Endothelial cell of umbilical vein (primary cell): Measurements from ENCODE around the gene PDE6B. TPM values are rescaled to one million over a fixed set of nuclear protein-coding genes. Genes with fewer than 3 reads are reported as not detected.

Source experiments
- BruUV-seq: library from RNA; stranded (reverse); fragments of 400-500 nt; replicated peaks from 2 replicates; lab custom pipeline; 2021; lab: Mats Ljungman, UMichigan
- CTCF ChIA-PET: fragments of 300-600, 350-600 bp; sonication (Branson Sonifier 250); formaldehyde crosslinking; loops from one replicate; lab custom pipeline; 2021; ENCODE audit warnings: antibody characterized with exemption, inconsistent platforms; lab: Charles Lee
- POLR2A ChIA-PET: fragments of 300-600, 350-600 bp; sonication (Branson Sonifier 250); formaldehyde crosslinking; loops from one replicate; lab custom pipeline; 2021; ENCODE audit warnings: antibody characterized with exemption, inconsistent platforms; lab: Charles Lee
- DNase-seq: peaks from one replicate; pipeline ENCODE4 v3.0.0-alpha.2; 2011; ENCODE audit warnings: low read depth, low spot score
- FAIRE-seq: peaks from 2 replicates; lab custom pipeline; 2011; peaks lifted over from hg19 to GRCh38; lab: Jason Lieb, UNC
- H2AFZ ChIP-seq: 2 replicates; pipeline ENCODE4 v1.6.0; 2012; ENCODE audit warnings: low read depth, low read length, control low read depth, inconsistent platforms
- H3K27ac ChIP-seq: 2 replicates; pipeline ENCODE4 v1.5.1; 2011; ENCODE audit warnings: low read depth, mild to moderate bottlenecking, control low read depth, low read length, moderate library complexity; ENCODE audit not compliant: insufficient read depth
- H3K27me3 ChIP-seq, 2 experiments: 2 replicates each; pipeline versions ENCODE4 v1.6.0 to v1.6.1; 2011; ENCODE audit warnings: low read length in 2 of 2, mixed read lengths in 1 of 2; ENCODE audit not compliant: control insufficient read depth in 2 of 2, insufficient read depth in 2 of 2
- H3K36me3 ChIP-seq, 2 experiments: 2 replicates in 1 of 2; 3 replicates in 1 of 2; pipeline ENCODE4 v1.5.1; 2011; ENCODE audit warnings: low read length in 2 of 2, mild to moderate bottlenecking in 1 of 2, moderate library complexity in 1 of 2; ENCODE audit not compliant: control insufficient read depth in 2 of 2, insufficient read depth in 2 of 2; ENCODE audit errors: extremely low read depth in 1 of 2
- H3K4me1 ChIP-seq: 3 replicates; pipeline ENCODE4 v1.5.1; 2011; ENCODE audit warnings: mild to moderate bottlenecking, low read length; ENCODE audit not compliant: control insufficient read depth, insufficient read depth; ENCODE audit errors: extremely low read depth
- H3K4me2 ChIP-seq: 2 replicates; pipeline ENCODE4 v1.6.1; 2011; ENCODE audit warnings: low read length, control low read depth, mixed read lengths; ENCODE audit not compliant: insufficient read depth
- H3K4me3 ChIP-seq, 3 experiments: fragments of 200-600 bp in 1 of 3; sonication (generic), shearing (Covaris generic) in 1 of 3; replicated peaks in 1 of 3; 2 replicates each; pipeline ENCODE4 v1.5.1; 2011 to 2016; ENCODE audit warnings: control low read depth in 3 of 3, low read length in 3 of 3, mild to moderate bottlenecking in 2 of 3, inconsistent platforms in 1 of 3, low read depth in 1 of 3, moderate library complexity in 1 of 3; ENCODE audit not compliant: insufficient read depth in 1 of 3
- H3K79me2 ChIP-seq: 2 replicates; pipeline ENCODE4 v1.6.0; 2012; ENCODE audit warnings: low read length, inconsistent platforms; ENCODE audit not compliant: control insufficient read depth, insufficient read depth
- H3K9ac ChIP-seq: replicated peaks from 2 replicates; pipeline ENCODE3; 2011; ENCODE audit warnings: low read length, control low read depth; ENCODE audit not compliant: insufficient read depth; ENCODE audit errors: extremely low read depth
- H3K9me1 ChIP-seq: replicated peaks from 3 replicates; pipeline ENCODE4 v1.6.0; 2011; ENCODE audit warnings: mild to moderate bottlenecking, low read length; ENCODE audit not compliant: control insufficient read depth, insufficient read depth; ENCODE audit errors: extremely low read depth
- H3K9me3 ChIP-seq: replicated peaks from 2 replicates; pipeline ENCODE4 v1.5.1; 2012; ENCODE audit warnings: low read length, inconsistent platforms; ENCODE audit not compliant: control insufficient read depth, insufficient read depth
- H4K20me1 ChIP-seq: replicated peaks from 2 replicates; pipeline ENCODE3; 2011; ENCODE audit warnings: mild to moderate bottlenecking, low read length; ENCODE audit not compliant: control insufficient read depth, insufficient read depth; ENCODE audit errors: extremely low read depth
- CTCF ChIP-seq, 2 donors: IDR thresholded peaks; 1 replicate in 1 of 2; 2 replicates in 1 of 2; pipeline ENCODE4 v1.5.1; 2011; ENCODE audit warnings: low read length in 2 of 2, mild to moderate bottlenecking in 2 of 2, moderate library complexity in 2 of 2, control low read depth in 1 of 2, inconsistent platforms in 1 of 2, low read depth in 1 of 2; ENCODE audit not compliant: insufficient read depth in 1 of 2; ENCODE audit errors: extremely low read depth in 1 of 2
- EZH2 ChIP-seq: IDR thresholded peaks from 2 replicates; pipeline ENCODE4 v1.6.1; 2012; ENCODE audit warnings: borderline replicate concordance, low read depth, mild to moderate bottlenecking, moderate library complexity, low read length, inconsistent platforms; ENCODE audit not compliant: severe bottlenecking
- FOS ChIP-seq: IDR thresholded peaks from 2 replicates; pipeline ENCODE4 v1.6.1; 2011; ENCODE audit warnings: mild to moderate bottlenecking, low read length, moderate library complexity, borderline replicate concordance; ENCODE audit not compliant: insufficient read depth
- GATA2 ChIP-seq: IDR thresholded peaks from 2 replicates; pipeline ENCODE4 v1.7.0; 2011; ENCODE audit warnings: low read depth, mild to moderate bottlenecking, moderate library complexity, mixed read lengths, low read length; ENCODE audit not compliant: insufficient read length, insufficient read depth
- JUN ChIP-seq: IDR thresholded peaks from 2 replicates; pipeline ENCODE4 v1.6.1; 2011; ENCODE audit warnings: borderline replicate concordance, low read depth; ENCODE audit not compliant: insufficient read length, insufficient read depth
- MYC ChIP-seq: IDR thresholded peaks from one replicate; pipeline ENCODE4 v1.6.1; 2011; ENCODE audit warnings: mild to moderate bottlenecking, low read depth, low read length
- POLR2A ChIP-seq: IDR thresholded peaks from 2 replicates; pipeline ENCODE4 v1.6.1; 2012; ENCODE audit warnings: low read depth, mild to moderate bottlenecking, control low read depth, low read length
- POLR2AphosphoS5 ChIP-seq: IDR thresholded peaks from 2 replicates; pipeline ENCODE4 v1.6.1; 2012; ENCODE audit warnings: low read depth, mild to moderate bottlenecking, control low read depth, low read length, moderate library complexity; ENCODE audit not compliant: insufficient read depth
- dilution Hi-C: fragments of 300-500 bp; cut with MboI; formaldehyde crosslinking; loops from one replicate; pipeline ENCODE4 v1.15.0; 2019; ENCODE audit warnings: low sequenced_read_pairs; ENCODE audit not compliant: extremely low pct_ligation_motif_present
- intact Hi-C: fragments of 100-400 bp; cut with micrococcal nuclease; formaldehyde crosslinking; loops from one replicate; pipeline ENCODE4 v1.10.0; 2022
- polyA plus RNA-seq, 4 experiments: library from polyadenylated mRNA; depleted of rRNA in 3 of 4; stranded (reverse) in 3 of 4; unstranded in 1 of 4; fragments of >200 nt; gene quantifications; 2 replicates each; pipeline versions ENCODE4 v1.2.1 to v1.2.3, GENCODE V29; 2011 to 2012; ENCODE audit warnings: missing spikeins in 1 of 4
- total RNA-seq: library from RNA; stranded (reverse); gene quantifications from 2 replicates; pipeline ENCODE4 v1.2.3, GENCODE V29; 2021
- TF ChIP-seq, protein P1 (sequence below): IDR thresholded peaks from 2 replicates; pipeline ENCODE4 v1.6.1; 2011; ENCODE audit not compliant: insufficient read depth, insufficient read length

PDE6B gene
- total and polyA plus RNA-seq, 2 donors (not counting 3 experiments of a cell fraction or from before 2014, with no cell fraction given): 0.77 to 1.8 TPM

DNA sequence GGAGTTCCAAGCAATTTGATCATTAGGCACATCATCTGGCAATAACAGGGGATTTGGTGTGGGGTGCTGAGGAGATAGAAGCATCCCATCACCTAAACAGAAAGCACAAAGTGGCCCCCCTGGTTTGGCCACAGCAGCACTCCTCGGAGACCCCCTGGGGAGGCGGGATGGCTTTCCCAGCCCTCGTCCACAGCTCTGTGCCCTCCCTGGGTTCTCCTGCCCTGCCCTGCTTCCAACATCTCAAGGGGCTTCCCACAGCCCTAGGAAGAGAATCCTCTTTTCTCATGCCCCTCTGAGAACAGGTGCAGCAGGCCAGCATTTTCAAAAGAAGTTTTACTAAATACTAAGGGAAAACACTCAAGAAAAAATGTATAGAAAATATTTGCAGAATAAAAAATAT is 35.9 kb downstream of the PDE6B start:
- Histone ChIP-seq H3K36me3 (no peaks in the 10 kb centered on the region), H3K9ac (no peak overlapping the region), H3K4me1 (no peaks in the 10 kb centered on the region), H4K20me1 (no peaks in the 10 kb centered on the region), H3K27me3 (peaks cover 0 to 5% of the 10 kb centered on the region in 2 experiments), H3K27ac (no peak overlapping the region), H3K79me2 (no peaks in the 10 kb centered on the region), H2AFZ (no peak overlapping the region), H3K9me1 (no peaks in the 10 kb centered on the region), H3K4me3 (no peak overlapping the region), H3K9me3 (no peaks in the 10 kb centered on the region), H3K4me2 (no peak overlapping the region)
- DNase-seq (no peak), FAIRE-seq (no peak)
- CTCF ChIA-PET: no interaction called here
- POLR2A ChIA-PET: no interaction called here
- BruUV-seq: no TSS peak
- dilution Hi-C loops: no loop called here
- TF ChIP-seq FOS (no peak), JUN (no peak), EZH2 (no peak), POLR2AphosphoS5 (no peak), POLR2A (no peak), CTCF (IDR thresholded peaks at IDR 0.05; ENCODE audit: extremely low read depth in 1 of 2, insufficient read depth in 1 of 2, low read depth in 1 of 2, low read length in 2 of 2) (no peak), GATA2 (no peak), MYC (no peak)
- TF ChIP-seq, protein P1, sequence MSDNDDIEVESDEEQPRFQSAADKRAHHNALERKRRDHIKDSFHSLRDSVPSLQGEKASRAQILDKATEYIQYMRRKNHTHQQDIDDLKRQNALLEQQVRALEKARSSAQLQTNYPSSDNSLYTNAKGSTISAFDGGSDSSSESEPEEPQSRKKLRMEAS: no peak
- intact Hi-C loops: no loop called here
